Neural cell (in vitro differentiated cells): ENCODE results near the gene PTER. TPM values are rescaled to one million over a fixed set of nuclear protein-coding genes. Genes with fewer than 3 reads are reported as not detected.

Experiments
- H2AFZ ChIP-seq: fragments of 200-600, 300-800 bp; sonication (generic), shearing (Covaris generic); 2 replicates; pipeline ENCODE4 v1.6.0; 2014; ENCODE audit warnings: low read depth, mild to moderate bottlenecking, antibody characterized with exemption, low read length, moderate library complexity
- H3F3A ChIP-seq: fragments of 200-600 bp; shearing (Covaris generic); 2 replicates; pipeline ENCODE4 v1.6.1; 2016; ENCODE audit warnings: mild to moderate bottlenecking, moderate library complexity, mixed read lengths, antibody characterized with exemption, low read length; ENCODE audit not compliant: insufficient read depth, poor library complexity, severe bottlenecking
- H3K27ac ChIP-seq: fragments of 200-600, 300-800 bp; sonication (generic), shearing (Covaris generic); 2 replicates; pipeline ENCODE4 v1.5.1; 2014; ENCODE audit warnings: mild to moderate bottlenecking, low read length, moderate library complexity
- H3K27me3 ChIP-seq: fragments of 300-800, 200-600 bp; sonication (generic), shearing (Covaris generic); 2 replicates; pipeline ENCODE4 v1.6.0; 2014; ENCODE audit warnings: mild to moderate bottlenecking, low read depth, low read length, moderate library complexity; ENCODE audit not compliant: insufficient read depth
- H3K36me3 ChIP-seq: fragments of 300-800, 200-600 bp; sonication (generic), shearing (Covaris generic); 2 replicates; pipeline ENCODE4 v1.5.1; 2014; ENCODE audit warnings: mild to moderate bottlenecking, antibody characterized with exemption, low read length, moderate library complexity; ENCODE audit not compliant: insufficient read depth
- H3K4me2 ChIP-seq: fragments of 300-800, 200-600 bp; sonication (generic), shearing (Covaris generic); 2 replicates; pipeline ENCODE4 v1.6.0; 2014; ENCODE audit warnings: mild to moderate bottlenecking, low read length
- H3K4me3 ChIP-seq: fragments of 300-800, 200-600 bp; sonication (generic), shearing (Covaris generic); 2 replicates; pipeline ENCODE4 v1.5.1; 2014; ENCODE audit warnings: mild to moderate bottlenecking, low read length, moderate library complexity
- H3K79me2 ChIP-seq: fragments of 200-600 bp; shearing (Covaris generic); replicated peaks from 2 replicates; pipeline ENCODE4 v1.6.0; 2014; ENCODE audit warnings: mild to moderate bottlenecking, low read length, moderate library complexity; ENCODE audit not compliant: insufficient read depth
- H3K9ac ChIP-seq: fragments of 300-800, 200-600 bp; sonication (generic), shearing (Covaris generic); 2 replicates; pipeline ENCODE4 v1.6.1; 2016; ENCODE audit warnings: mild to moderate bottlenecking, low read length, mixed read lengths
- H3K9me2 ChIP-seq: fragments of 200-600 bp; shearing (Covaris generic); 2 replicates; pipeline ENCODE4 v1.6.1; 2016; ENCODE audit warnings: mild to moderate bottlenecking, low read length, mixed read lengths; ENCODE audit not compliant: insufficient read depth
- H3K9me3 ChIP-seq: fragments of 200-600, 300-800 bp; sonication (generic), shearing (Covaris generic); 2 replicates; pipeline ENCODE4 v1.6.1; 2016; ENCODE audit warnings: mild to moderate bottlenecking, mixed run types, low read length, moderate library complexity, mixed read lengths
- H4K20me1 ChIP-seq: fragments of 200-600 bp; shearing (Covaris generic); 2 replicates; pipeline ENCODE4 v1.6.1; 2016; ENCODE audit warnings: mild to moderate bottlenecking, mixed run types; ENCODE audit not compliant: insufficient read depth
- CTCF ChIP-seq: fragments of 450-650 bp; IDR thresholded peaks from 2 replicates; pipeline ENCODE4 v1.5.1; 2014; ENCODE audit warnings: antibody characterized with exemption, mild to moderate bottlenecking, moderate library complexity; ENCODE audit not compliant: poor library complexity, severe bottlenecking
- EP300 ChIP-seq: fragments of 450-650 bp; conservative IDR thresholded peaks from 2 replicates; pipeline ENCODE4 v1.6.1; 2014; ENCODE audit warnings: antibody characterized with exemption, mild to moderate bottlenecking, moderate library complexity; ENCODE audit not compliant: poor library complexity, severe bottlenecking
- EZH2 ChIP-seq: fragments of 200-600, 300-800 bp; shearing (Covaris generic), sonication (generic); IDR thresholded peaks from 2 replicates; pipeline ENCODE4 v1.6.1; 2014; ENCODE audit warnings: antibody characterized with exemption, low read length, borderline replicate concordance, mild to moderate bottlenecking; ENCODE audit not compliant: insufficient read depth, poor library complexity, severe bottlenecking
- MXI1 ChIP-seq: fragments of 450-650 bp; conservative IDR thresholded peaks from 2 replicates; pipeline ENCODE4 v1.6.1; 2014; ENCODE audit warnings: antibody characterized with exemption, mild to moderate bottlenecking; ENCODE audit not compliant: poor library complexity, severe bottlenecking
- POLR2AphosphoS5 ChIP-seq: IDR thresholded peaks from 2 replicates; pipeline ENCODE4 v1.6.1; 2012
- RAD21 ChIP-seq: fragments of 450-650 bp; conservative IDR thresholded peaks from 2 replicates; pipeline ENCODE4 v1.6.1; 2014; ENCODE audit warnings: antibody characterized with exemption, mild to moderate bottlenecking, moderate library complexity
- REST ChIP-seq: IDR thresholded peaks from 2 replicates; pipeline ENCODE4 v1.6.1; 2012; ENCODE audit warnings: borderline replicate concordance
- SMC3 ChIP-seq: fragments of 450-650 bp; conservative IDR thresholded peaks from 2 replicates; pipeline ENCODE4 v1.6.1; 2014; ENCODE audit warnings: antibody characterized with exemption, mild to moderate bottlenecking, moderate library complexity; ENCODE audit not compliant: poor library complexity
- TAF1 ChIP-seq: IDR thresholded peaks from 2 replicates; pipeline ENCODE4 v1.6.1; 2012; ENCODE audit warnings: low read depth
- polyA plus RNA-seq: library from polyadenylated mRNA; depleted of rRNA; stranded (reverse); fragments of >200 nt; gene quantifications from 2 replicates; pipeline ENCODE4 v1.2.3, GENCODE V29; 2014

The PTER gene
- polyA plus RNA-seq, 1 donor from 2014 or later, result not detected

GRCh38 chr10:16490511-16490910, 53.7 kb downstream of the PTER start:
- Histone ChIP-seq H3K9me2 (no peaks in the 10 kb centered on the region), H3K27me3 (no peaks in the 10 kb centered on the region), H3K9me3 (no peaks in the 10 kb centered on the region), H3K4me3 (no peak overlapping the region), H3F3A (no peaks in the 10 kb centered on the region), H3K27ac (no peak overlapping the region), H3K9ac (no peak overlapping the region), H4K20me1 (no peaks in the 10 kb centered on the region), H3K4me2 (no peak overlapping the region), H3K79me2 (no peaks in the 10 kb centered on the region), H2AFZ (no peak overlapping the region), H3K36me3 (no peaks in the 10 kb centered on the region)
- TF ChIP-seq CTCF, result no peak
- TF ChIP-seq MXI1, result no peak
- TF ChIP-seq SMC3, result no peak
- no peak for TF ChIP-seq RAD21
- TF ChIP-seq EP300, result no peak
- no peak for TF ChIP-seq EZH2
- no peak for TF ChIP-seq POLR2AphosphoS5
- no peak for TF ChIP-seq TAF1
- no peak for TF ChIP-seq REST

- Histone ChIP-seq H3K9ac (no peak overlapping the region), H3K36me3 (no peaks in the 10 kb centered on the region), H3K4me2 (no peak overlapping the region), H4K20me1 (no peaks in the 10 kb centered on the region), H3K27ac (no peak overlapping the region), H3K27me3 (no peaks in the 10 kb centered on the region), H2AFZ (no peak overlapping the region), H3F3A (no peaks in the 10 kb centered on the region), H3K9me3 (no peaks in the 10 kb centered on the region), H3K4me3 (no peak overlapping the region), H3K79me2 (no peaks in the 10 kb centered on the region), H3K9me2 (no peaks in the 10 kb centered on the region)
- no peak for TF ChIP-seq EZH2
- no peak for TF ChIP-seq EP300
- TF ChIP-seq TAF1, result no peak
- no peak for TF ChIP-seq CTCF
- TF ChIP-seq RAD21, result no peak
- TF ChIP-seq SMC3, result no peak
- TF ChIP-seq REST, result no peak
- TF ChIP-seq MXI1, result no peak
- TF ChIP-seq POLR2AphosphoS5, result no peak
These were observed 55.1 kb downstream of the PTER start for GRCh38 chr10:16491933-16492332.
